ENCODE results near the gene WBP2.

The WBP2 gene

DNA sequence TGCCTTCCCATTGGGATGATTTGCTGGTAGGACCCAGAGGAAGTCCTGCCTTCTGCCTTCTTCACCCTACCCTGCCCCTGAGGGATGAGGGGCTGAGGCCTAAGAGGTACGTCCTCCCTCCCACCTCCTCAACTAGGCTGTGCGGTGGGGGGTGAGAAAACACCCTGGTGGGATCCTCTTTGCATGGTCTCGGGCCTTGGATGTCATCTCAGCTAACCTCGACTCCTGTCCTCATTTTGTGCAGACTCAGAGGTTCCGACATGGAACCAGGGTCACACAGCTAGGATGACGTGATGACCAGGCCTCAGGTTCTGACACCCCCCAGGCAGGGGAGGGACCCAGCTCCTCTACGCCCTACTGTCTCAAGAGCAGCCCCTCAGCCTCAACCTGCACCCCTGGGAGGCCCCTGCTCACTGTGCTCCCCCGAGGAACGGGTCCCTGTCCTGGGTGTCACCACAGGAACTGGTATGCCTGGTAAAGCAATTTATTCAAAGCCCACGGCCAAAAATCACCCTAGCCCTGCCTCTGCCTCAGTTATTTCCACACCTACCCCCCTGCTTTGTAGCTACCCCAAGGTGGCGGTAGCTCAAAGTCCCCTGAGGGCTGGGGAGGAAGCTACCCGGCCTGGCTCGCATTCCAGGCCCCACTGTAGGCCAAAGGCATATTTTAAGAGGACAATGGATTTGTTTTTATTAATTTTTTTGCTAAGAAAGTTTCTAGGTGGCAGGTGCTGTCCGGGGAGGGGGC is 28.4 kb downstream of the WBP2 start:
- no peak for DNase-seq

DNA sequence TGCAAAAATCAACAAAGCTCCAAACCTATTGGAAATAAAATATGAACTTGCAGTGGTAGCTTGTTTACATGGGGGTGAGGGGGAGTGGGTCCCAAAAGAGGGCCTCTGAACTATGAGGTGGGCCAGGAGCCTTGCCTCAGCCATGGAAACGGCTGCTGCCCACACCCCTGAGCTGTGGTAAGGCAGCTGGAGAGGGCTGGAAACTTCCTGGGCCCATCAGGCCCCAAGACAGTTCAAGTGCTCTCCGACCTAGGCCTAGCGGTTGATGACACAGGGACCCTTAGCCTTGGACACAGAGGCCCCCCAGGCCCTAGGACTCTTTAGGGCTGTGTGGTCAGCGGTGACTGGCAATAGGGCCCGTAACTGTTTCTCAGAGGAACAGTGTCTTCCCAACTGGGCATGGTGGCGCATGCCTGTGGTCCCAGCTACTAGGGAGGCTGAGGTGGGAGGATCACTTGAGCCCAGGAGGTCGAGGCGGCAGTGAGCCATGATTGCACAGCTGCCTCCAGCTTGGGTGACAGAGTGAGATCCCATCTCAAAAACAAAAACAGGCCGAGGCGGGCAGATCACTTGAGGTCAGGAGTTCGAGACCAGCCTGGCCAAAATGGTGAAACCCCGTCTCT is 29.3 kb downstream of the WBP2 start:
- DNase-seq: no peak

- DNase-seq: no peak
These were observed 30.0 kb downstream of the WBP2 start for GRCh38 chr17:75825149-75825552.

- DNase-seq: no peak
These were observed 30.5 kb downstream of the WBP2 start for GRCh38 chr17:75824666-75825065.

DNA sequence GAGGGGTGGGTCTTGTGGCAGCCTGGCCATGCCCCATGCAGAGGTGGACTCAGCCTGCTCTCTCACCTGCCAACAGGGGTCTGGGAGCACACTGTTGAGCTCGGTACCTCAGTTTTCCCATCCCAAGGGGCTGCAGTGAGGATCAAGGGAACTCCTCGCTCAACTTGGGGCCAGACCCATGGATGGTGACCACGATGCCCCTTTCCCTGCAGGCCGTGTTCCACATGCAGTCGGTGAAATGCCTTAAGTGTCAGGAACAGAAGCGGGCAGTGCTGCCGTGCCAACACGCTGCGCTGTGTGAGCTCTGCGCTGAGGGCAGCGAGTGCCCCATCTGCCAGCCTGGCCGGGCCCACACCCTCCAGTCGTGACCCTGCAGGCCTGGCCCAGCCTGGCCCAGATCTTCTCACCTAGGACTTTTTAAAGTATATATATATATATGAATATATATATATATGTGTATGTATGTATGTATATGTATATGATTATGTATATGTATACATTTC is 31.0 kb downstream of the WBP2 start:
- no peak for DNase-seq

DNA sequence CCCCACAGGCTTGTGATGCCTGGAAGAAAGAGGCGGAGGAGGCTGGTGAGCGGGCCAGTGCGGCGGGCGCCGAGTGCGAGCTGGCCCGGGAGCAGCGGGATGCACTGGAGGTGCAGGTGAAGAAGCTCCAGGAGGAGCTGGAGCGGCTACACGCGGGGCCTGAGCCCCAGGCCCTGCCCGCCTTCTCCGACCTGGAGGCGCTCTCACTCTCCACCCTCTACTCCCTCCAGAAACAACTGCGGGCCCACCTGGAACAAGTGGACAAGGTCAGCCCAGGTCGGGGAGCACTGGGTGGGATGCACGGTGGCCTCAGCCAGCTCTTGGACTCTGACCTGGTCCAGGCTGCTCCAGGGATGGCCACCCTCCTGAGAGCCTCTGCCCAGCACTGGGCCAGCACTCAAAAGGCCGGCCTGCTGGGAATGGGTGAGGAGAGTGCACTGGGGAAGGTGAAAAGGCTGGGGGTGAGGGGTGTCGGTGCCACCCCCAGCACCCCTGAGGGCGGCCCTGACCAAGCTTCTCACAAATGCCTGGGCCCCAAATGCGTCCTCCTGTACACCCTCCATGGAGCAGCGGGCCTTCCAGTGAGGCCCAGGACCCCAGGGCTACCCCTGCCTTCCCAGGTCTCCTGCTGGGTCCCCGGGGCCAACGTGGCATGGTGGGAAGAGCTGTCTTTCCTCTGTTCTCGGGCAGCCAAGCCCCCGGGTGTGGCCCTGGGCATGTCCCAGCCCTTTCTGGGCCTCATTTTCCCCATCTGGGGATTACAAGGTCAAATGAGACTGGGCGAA is 31.7 kb downstream of the WBP2 start:
- no peak for DNase-seq

DNA sequence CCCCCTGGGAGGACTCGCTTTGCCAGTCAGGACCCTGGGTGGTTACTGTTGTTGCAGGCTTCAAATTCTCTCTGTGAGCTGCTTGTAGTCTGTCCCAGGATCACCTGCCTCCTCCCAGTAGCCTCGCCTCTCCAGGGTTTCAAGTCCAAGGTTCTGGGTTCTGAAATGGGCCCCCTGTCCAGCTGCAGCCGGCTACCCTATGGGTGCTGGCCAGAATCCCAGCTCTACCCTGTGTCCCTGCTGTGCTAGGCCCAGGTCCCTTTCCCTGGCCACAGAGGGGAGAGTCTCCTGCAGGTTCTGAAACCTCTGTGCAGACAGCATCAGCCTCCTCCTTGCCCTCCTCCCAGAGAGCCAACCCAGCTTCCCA is 32.4 kb downstream of the WBP2 start:
- DNase-seq: no peak

DNA sequence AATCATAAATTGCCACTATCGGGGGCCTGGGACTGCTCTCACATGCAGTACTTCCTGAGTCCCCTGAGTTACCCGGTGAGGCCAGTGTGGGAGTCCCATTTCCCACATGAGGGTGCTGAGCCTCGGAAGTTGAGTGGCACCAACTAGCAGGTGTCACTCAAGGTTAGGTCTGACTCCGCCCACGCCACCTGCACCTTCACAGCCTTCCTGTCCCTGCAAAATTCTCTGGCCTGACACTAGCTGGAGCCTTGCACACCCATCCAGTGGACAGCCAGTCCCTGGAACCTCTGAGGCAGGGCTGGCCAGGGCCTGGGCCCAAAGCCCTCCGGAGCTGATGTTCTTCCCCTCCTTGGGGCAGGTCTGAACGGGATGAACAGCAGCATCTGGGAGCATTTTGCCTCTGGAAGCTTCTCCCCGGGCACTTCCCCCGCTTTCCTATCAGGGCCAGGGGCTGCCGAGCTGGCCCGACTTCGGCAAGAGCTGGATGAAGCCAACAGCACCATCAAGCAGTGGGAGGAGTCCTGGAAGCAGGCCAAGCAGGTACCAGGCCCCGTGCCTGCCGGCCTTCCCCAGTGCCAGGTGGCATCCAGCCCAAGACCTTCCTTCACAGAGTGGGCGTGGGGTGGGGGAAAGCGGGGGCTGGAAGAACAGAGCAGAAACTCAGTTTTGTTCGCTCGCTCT is 32.9 kb downstream of the WBP2 start:
- no peak for DNase-seq

DNA sequence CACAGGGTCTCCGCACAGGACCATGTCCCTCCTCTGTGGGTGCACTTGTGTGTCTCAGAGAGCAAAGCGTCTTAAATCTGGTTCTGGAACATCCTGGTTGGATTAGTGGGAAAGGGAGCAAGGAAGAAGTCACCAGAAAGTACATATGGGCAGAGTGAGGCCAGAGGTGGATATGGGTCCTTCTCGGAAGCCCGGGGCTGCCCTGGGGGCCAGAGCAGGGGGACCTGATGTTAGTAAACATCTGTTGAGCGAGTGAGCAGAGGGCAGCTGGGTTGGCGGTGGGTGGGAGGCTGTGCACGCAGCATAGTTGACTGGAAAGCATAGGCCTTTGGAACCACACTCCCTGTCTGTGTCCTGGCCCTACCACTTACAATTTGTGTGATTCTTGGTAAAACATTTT is 33.6 kb downstream of the WBP2 start:
- no peak for DNase-seq

DNA sequence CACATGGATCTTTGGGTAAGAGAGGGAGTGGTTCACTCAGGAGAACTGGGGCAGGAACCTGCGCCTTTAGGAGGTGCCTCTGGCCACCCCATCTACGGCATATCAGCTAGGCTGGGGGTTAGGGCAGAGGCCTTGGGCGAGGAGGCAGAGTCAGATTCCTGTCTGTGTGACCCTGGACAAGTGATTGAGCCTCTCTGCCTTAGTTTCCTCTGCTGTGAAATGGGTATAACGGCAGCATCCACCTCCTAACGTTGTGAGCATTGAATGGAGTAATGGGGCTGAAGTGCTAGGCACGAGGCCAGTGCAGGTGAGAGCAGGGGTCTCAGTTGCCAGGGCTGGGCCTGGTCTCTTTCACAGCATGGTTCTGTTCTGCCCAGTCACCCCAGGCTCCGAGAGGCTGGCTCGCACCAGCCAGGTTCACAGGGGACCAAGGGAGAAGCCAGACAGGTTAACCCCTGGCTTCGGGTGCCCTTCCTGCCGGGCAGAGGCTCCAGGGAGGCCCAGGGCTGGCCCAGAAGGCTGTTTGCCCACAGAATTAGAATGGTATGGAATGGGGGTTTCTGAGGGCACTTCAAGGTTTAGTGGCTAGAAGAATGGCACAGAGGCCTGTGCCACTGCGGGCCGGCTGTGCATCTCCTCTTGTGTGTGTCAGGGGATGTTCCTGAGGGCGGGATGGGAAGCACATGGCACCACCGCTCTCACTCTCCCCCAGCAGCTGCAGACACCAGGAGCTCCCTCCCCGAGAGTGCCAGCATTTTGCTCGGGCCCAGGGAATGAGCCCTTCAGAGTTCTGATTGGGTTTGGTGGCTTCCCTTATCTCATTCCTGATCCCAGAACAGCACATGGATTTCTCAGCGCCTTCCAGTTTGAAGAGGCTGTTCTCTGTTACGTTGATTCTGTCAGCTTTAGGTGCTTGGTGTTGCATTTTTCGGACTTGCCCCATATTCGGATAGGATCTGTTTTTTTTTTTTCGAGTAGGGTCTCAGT is 34.7 kb downstream of the WBP2 start:
- DNase-seq: no peak

- no peak for DNase-seq
These were observed 35.5 kb downstream of the WBP2 start for GRCh38 chr17:75819678-75820077.

DNA sequence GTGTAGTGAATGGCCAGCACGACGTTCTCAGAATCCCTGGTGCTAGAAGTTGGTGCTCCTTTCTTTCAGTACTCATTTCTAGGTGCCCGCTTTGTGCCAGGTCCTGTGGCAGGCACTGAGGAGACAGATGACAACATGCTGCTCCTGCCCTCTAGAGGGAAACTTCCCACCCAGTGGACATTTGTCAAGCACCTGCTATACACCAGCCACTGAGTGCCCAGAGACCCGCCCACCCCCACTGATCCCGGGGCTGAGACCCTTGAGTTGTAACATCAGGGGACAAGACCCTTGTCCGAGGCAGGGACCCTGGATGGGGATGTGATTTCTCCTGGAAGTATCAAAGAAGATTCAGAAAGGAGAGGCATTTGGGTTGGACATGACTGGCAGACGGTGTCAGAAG is 36.0 kb downstream of the WBP2 start:
- no peak for DNase-seq

DNA sequence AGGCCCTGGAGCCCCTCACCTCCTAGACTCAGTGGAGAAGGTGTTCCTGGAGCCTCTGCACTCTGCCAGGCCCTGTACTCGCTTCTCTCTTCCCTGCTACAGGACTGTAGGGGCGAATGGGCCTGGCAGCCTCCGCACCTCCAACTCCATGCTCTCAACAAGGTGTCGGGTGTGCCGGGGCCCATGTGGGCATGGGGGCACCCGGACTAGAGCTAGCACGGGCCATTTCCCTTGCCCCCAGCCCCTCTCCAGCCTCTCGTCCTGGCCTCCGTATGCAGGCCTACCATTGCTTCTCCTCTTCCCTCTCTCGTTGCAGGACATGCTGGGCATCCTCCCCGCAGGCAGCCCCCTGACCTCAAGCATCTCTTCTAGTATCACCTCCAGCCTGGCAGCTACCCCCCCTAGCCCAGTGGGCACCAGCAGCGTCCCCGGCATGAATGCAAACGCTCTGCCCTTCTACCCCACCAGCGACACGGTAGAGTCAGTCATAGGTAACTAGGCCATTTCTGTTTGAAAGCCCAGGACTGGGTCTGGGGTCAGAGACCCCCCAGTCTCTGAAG is 36.7 kb downstream of the WBP2 start:
- DNase-seq: no peak

- no peak for DNase-seq
These were observed 37.6 kb downstream of the WBP2 start for GRCh38 chr17:75817571-75817970.

GRCh38 chr17:75816693-75817092 is 38.4 kb downstream of the WBP2 start:
- DNase-seq: no peak

DNA sequence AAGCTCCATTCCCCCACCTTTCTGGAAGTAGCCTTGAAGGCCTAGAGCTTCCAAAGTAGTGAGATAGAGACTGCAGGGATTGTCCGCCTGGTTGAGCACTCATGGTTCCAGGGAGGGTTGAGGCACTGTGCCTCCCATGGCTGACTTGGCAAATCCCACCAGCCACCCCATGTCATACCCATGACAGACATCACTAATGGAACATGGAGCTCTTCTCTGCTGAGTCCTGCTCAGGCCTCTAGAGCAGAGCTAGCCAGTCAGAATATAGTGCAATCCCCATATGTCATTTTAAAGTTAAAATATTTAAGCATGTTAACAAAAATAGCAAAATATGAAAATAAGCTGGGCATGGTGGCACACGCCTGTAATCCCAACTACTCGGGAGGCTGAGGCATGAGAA is 39.7 kb downstream of the WBP2 start:
- no peak for DNase-seq

- DNase-seq: no peak
These were observed 40.2 kb downstream of the WBP2 start for GRCh38 chr17:75814900-75815373.

DNA sequence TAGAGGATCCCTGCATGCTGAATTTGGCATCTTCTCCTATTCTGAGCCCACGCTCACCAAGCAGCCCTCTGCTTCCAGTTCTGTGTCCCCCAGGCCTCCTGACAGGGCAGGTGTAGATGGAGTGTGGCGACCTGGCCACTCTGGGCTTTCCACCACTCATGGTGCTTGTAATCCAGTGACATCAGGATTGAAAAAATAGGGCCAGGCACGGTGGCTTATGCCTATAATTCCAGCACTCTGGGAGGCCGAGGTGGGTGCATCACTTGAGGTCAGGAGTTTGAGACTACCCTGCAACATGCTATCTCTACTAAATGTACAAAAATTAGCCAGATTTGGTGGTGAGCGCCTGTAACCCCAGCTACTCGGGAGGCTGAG is 41.1 kb downstream of the WBP2 start:
- DNase-seq: no peak

GRCh38 chr17:75813081-75814020 is 41.8 kb downstream of the WBP2 start:
- no peak for DNase-seq
